Fibroblast of lung (primary cell): ENCODE results near the gene MOV10. TPM values are rescaled to one million over a fixed set of nuclear protein-coding genes. Genes with fewer than 3 reads are reported as not detected.

ENCODE experiments used
- DNase-seq, 2 donors: peaks; one replicate each; pipeline versions ENCODE4 v3.0.0 to v3.0.0-alpha.2; 2010; ENCODE audit warnings: low read depth in 2 of 2
- H2AFZ ChIP-seq: 2 replicates; pipeline ENCODE4 v1.5.1; 2012; ENCODE audit warnings: low read length, control low read depth, inconsistent platforms
- H3K27ac ChIP-seq: 2 replicates; pipeline ENCODE4 v1.5.1; 2011; ENCODE audit warnings: low read length, control low read depth; ENCODE audit not compliant: insufficient read depth
- H3K27me3 ChIP-seq: 2 replicates; pipeline ENCODE4 v1.5.1; 2011; ENCODE audit warnings: mild to moderate bottlenecking, low read length; ENCODE audit not compliant: control insufficient read depth, insufficient read depth
- H3K36me3 ChIP-seq: 2 replicates; pipeline ENCODE4 v1.5.1; 2011; ENCODE audit warnings: low read length; ENCODE audit not compliant: control insufficient read depth, insufficient read depth
- H3K4me1 ChIP-seq: 2 replicates; pipeline ENCODE4 v1.5.1; 2011; ENCODE audit warnings: low read length; ENCODE audit not compliant: control insufficient read depth, insufficient read depth; ENCODE audit errors: extremely low read depth
- H3K4me2 ChIP-seq: 2 replicates; pipeline ENCODE4 v1.5.1; 2011; ENCODE audit warnings: low read length, control low read depth; ENCODE audit not compliant: insufficient read depth; ENCODE audit errors: extremely low read depth
- H3K4me3 ChIP-seq, 4 experiments: fragments of 200-600 bp in 1 of 4; sonication (generic) in 1 of 4; replicated peaks in 1 of 4; 2 replicates each; pipeline ENCODE4 v1.5.1; 2011 to 2016; ENCODE audit warnings: low read length in 4 of 4, low read depth in 3 of 4, mild to moderate bottlenecking in 3 of 4, control low read depth in 2 of 4, inconsistent platforms in 1 of 4, mixed read lengths in 1 of 4; ENCODE audit not compliant: insufficient read depth in 1 of 4; ENCODE audit errors: control extremely low read depth in 1 of 4
- H3K79me2 ChIP-seq: 2 replicates; pipeline ENCODE4 v1.5.1; 2012; ENCODE audit warnings: mild to moderate bottlenecking, low read length, inconsistent platforms; ENCODE audit not compliant: control insufficient read depth, insufficient read depth
- H3K9ac ChIP-seq: 2 replicates; pipeline ENCODE4 v1.5.1; 2011; ENCODE audit warnings: mild to moderate bottlenecking, low read length, control low read depth; ENCODE audit not compliant: insufficient read depth
- H3K9me3 ChIP-seq: 2 replicates; pipeline ENCODE4 v1.5.1; 2012; ENCODE audit warnings: low read depth, low read length; ENCODE audit not compliant: control insufficient read depth, insufficient read depth
- H4K20me1 ChIP-seq: 2 replicates; pipeline ENCODE4 v1.5.1; 2011; ENCODE audit warnings: low read length; ENCODE audit not compliant: control insufficient read depth, insufficient read depth; ENCODE audit errors: extremely low read depth
- EZH2 ChIP-seq: IDR thresholded peaks from 2 replicates; pipeline ENCODE4 v1.5.1; 2012; ENCODE audit warnings: low read length, control low read depth, mild to moderate bottlenecking; ENCODE audit errors: missing control alignments
- polyA plus RNA-seq, 2 donors: library from polyadenylated mRNA; depleted of rRNA in 1 of 2; stranded (reverse) in 1 of 2; unstranded in 1 of 2; fragments of >200 nt; gene quantifications; 2 replicates each; pipeline ENCODE4 v1.2.1, GENCODE V29; 2011 to 2012; ENCODE audit warnings: missing spikeins in 1 of 2
- total RNA-seq: library from RNA; depleted of rRNA; stranded (reverse); fragments of >200 nt; gene quantifications from 2 replicates; pipeline ENCODE4 v1.2.1, GENCODE V29; 2014
- TF ChIP-seq, protein P1 (sequence below), 2 donors: IDR thresholded peaks in 1 of 2; conservative IDR thresholded peaks in 1 of 2; 1 replicate in 1 of 2; 2 replicates in 1 of 2; pipeline ENCODE4 v1.5.1; 2011 to 2012; ENCODE audit warnings: low read length in 2 of 2, control low read depth in 1 of 2, inconsistent platforms in 1 of 2, low read depth in 1 of 2, mild to moderate bottlenecking in 1 of 2

The MOV10 gene
- total and polyA plus RNA-seq, 2 donors (not counting 1 experiment from before 2014, with no cell fraction given) = 39.6 to 42.9 TPM

- DNase-seq = no peak
- TF ChIP-seq EZH2 = no peak
- TF ChIP-seq, protein P1, sequence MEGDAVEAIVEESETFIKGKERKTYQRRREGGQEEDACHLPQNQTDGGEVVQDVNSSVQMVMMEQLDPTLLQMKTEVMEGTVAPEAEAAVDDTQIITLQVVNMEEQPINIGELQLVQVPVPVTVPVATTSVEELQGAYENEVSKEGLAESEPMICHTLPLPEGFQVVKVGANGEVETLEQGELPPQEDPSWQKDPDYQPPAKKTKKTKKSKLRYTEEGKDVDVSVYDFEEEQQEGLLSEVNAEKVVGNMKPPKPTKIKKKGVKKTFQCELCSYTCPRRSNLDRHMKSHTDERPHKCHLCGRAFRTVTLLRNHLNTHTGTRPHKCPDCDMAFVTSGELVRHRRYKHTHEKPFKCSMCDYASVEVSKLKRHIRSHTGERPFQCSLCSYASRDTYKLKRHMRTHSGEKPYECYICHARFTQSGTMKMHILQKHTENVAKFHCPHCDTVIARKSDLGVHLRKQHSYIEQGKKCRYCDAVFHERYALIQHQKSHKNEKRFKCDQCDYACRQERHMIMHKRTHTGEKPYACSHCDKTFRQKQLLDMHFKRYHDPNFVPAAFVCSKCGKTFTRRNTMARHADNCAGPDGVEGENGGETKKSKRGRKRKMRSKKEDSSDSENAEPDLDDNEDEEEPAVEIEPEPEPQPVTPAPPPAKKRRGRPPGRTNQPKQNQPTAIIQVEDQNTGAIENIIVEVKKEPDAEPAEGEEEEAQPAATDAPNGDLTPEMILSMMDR (conservative IDR thresholded peaks at IDR 0.05 in 1 of 2, IDR thresholded peaks at IDR 0.05 in 1 of 2; ENCODE audit: low read depth in 1 of 2, low read length in 2 of 2) = no peak
- peak overlapping the region; percentile 45 for H2AFZ ChIP-seq
- no peaks in the 10 kb centered on the region for H4K20me1 ChIP-seq
- H3K27me3 ChIP-seq = peaks cover 6% of the 10 kb centered on the region
- no peak overlapping the region for H3K9ac ChIP-seq
- H3K9me3 ChIP-seq = no peaks in the 10 kb centered on the region
- peaks cover 2% of the 10 kb centered on the region for H3K4me1 ChIP-seq
- H3K79me2 ChIP-seq = no peaks in the 10 kb centered on the region
- H3K36me3 ChIP-seq = no peaks in the 10 kb centered on the region
- H3K4me3 ChIP-seq = peak overlapping the region; percentile 1 to 67 (median 32)
- no peak overlapping the region for H3K27ac ChIP-seq
- H3K4me2 ChIP-seq = peak overlapping the region; percentile 89
Observed at GRCh38 chr1:112713466-112714312, 39.2 kb downstream of the MOV10 start.

GRCh38 chr1:112714313-112715263 lies 40.1 kb downstream of the MOV10 start:
- Histone ChIP-seq H4K20me1 (no peaks in the 10 kb centered on the region), H2AFZ (peak overlapping the region; percentile 45), H3K79me2 (no peaks in the 10 kb centered on the region), H3K4me1 (peaks cover 2% of the 10 kb centered on the region), H3K4me3 (peak overlapping the region; percentile 17 to 67 (median 50)), H3K4me2 (peak overlapping the region; percentile 89), H3K9ac (no peak overlapping the region), H3K27me3 (peaks cover 6% of the 10 kb centered on the region), H3K27ac (no peak overlapping the region), H3K9me3 (no peaks in the 10 kb centered on the region), H3K36me3 (no peaks in the 10 kb centered on the region)
- TF ChIP-seq, protein P1 (conservative IDR thresholded peaks at IDR 0.05 in 1 of 2, IDR thresholded peaks at IDR 0.05 in 1 of 2; ENCODE audit: low read depth in 1 of 2, low read length in 2 of 2) = peak in 1 of 2 donors; percentile 8
- no peak for TF ChIP-seq EZH2
- no peak for DNase-seq
